Measurements from ENCODE around the gene PAX6. TPM values are rescaled to one million over a fixed set of nuclear protein-coding genes. Genes with fewer than 3 reads are reported as not detected.

PAX6 gene
- total RNA-seq, 1 experiment from 2014 or later = 3.3 TPM

- no peak for TF ChIP-seq CTCF (IDR thresholded peaks at IDR 0.05)
- TF ChIP-seq ZNF396 (CRISPR knock-in tag; IDR thresholded peaks at IDR 0.05; ENCODE audit: borderline replicate concordance) = no peak
- no peak for TF ChIP-seq SMAD3 (CRISPR knock-in tag; IDR thresholded peaks at IDR 0.05; ENCODE audit: borderline replicate concordance)
- no peak for TF ChIP-seq ZNF423 (CRISPR knock-in tag; IDR thresholded peaks at IDR 0.05)
- no peak for TF ChIP-seq MXD4 (CRISPR knock-in tag; IDR thresholded peaks at IDR 0.05; ENCODE audit: borderline replicate concordance)
- TF ChIP-seq ZNF121 (CRISPR knock-in tag; IDR thresholded peaks at IDR 0.05) = no peak
- no peak for TF ChIP-seq ATF1 (CRISPR knock-in tag; IDR thresholded peaks at IDR 0.05)
Observed at GRCh38 chr11:31799435-31800397, 11.4 kb downstream of the PAX6 start (continued).

- no peak overlapping the region for H3K27ac Mint-ChIP-seq
- POLR2A ChIA-PET = interaction anchor here (0.6 to 1.1 kb wide), 3 partner anchors 17 to 31 kb away, joined by 3 read pairs; no protein-coding TSS in a partner anchor
- H3K27me3 Mint-ChIP-seq (ENCODE audit: low read depth) = peaks cover 100% of the 10 kb centered on the region
- no peaks in the 10 kb centered on the region for H3K9me3 Mint-ChIP-seq
- CTCF ChIA-PET = interaction anchor here (0.5 to 4.0 kb wide), 34 partner anchors 9 to 692 kb away, joined by 3 to 54 read pairs (median 4); partner anchors contain the start of genes DCDC1, DNAJC24, ELP4 and IMMP1L
- ATAC-seq (peak; percentile 79), DNase-seq (ENCODE audit: low spot score) (peak; percentile 86)
- H3K4me1 Mint-ChIP-seq = peaks cover 50% of the 10 kb centered on the region
- H3K36me3 Mint-ChIP-seq = no peaks in the 10 kb centered on the region
- TF ChIP-seq FOXK1 (CRISPR knock-in tag; IDR thresholded peaks at IDR 0.05) (no peak), USF2 (CRISPR knock-in tag; IDR thresholded peaks at IDR 0.05) (0 out of 2 replicates have a peak, but pooled peaks have one; percentile 20), MAX (CRISPR knock-in tag; IDR thresholded peaks at IDR 0.05) (peak; percentile 48; the same call in 1 of the 2 replicates), ZNF281 (CRISPR knock-in tag; IDR thresholded peaks at IDR 0.05) (peak; percentile 4; the same call in 1 of the 2 replicates), HMGXB4 (CRISPR knock-in tag; IDR thresholded peaks at IDR 0.05) (peak; percentile 51; the same call in 1 of the 2 replicates)
- H3K4me3 Mint-ChIP-seq = peak overlapping the region; percentile 60
Observed at GRCh38 chr11:31798554-31799434, 12.3 kb downstream of the PAX6 start.

All from WTC11 (cell line).